ENCODE data around the gene DNAJC24.
A peak's percentile ranks its signal among the peaks of the same experiment; 100 is the strongest.

DNAJC24 gene

GRCh38 chr11:31337806-31338205, 31.9 kb upstream of the DNAJC24 start:
- Histone ChIP-seq H3K9me3 (ENCODE audit: insufficient read depth, low read length) (peaks cover 12% of the 10 kb centered on the region; the same call in 1 of the 2 replicates), H3K4me1 (ENCODE audit: insufficient read depth, insufficient read length) (no peaks in the 10 kb centered on the region), H3K36me3 (ENCODE audit: insufficient read depth, insufficient read length, low read length) (no peaks in the 10 kb centered on the region), H3K9ac (ENCODE audit: insufficient read length, low read depth) (no peak overlapping the region), H3K27me3 (ENCODE audit: insufficient read depth, insufficient read length) (no peaks in the 10 kb centered on the region), H3K4me3 (ENCODE audit: insufficient read length, low read depth) (no peak overlapping the region)
- no peak for DNase-seq (ENCODE audit: low read depth, low spot score)
- TF ChIP-seq ZNF274 (IDR thresholded peaks at IDR 0.05; ENCODE audit: low read depth, low read length) (no peak), SUZ12 (IDR thresholded peaks at IDR 0.05; ENCODE audit: extremely low read depth, insufficient read depth, insufficient read length) (no peak), YY1 (IDR thresholded peaks at IDR 0.05; ENCODE audit: insufficient read depth, insufficient read length) (no peak)

DNA sequence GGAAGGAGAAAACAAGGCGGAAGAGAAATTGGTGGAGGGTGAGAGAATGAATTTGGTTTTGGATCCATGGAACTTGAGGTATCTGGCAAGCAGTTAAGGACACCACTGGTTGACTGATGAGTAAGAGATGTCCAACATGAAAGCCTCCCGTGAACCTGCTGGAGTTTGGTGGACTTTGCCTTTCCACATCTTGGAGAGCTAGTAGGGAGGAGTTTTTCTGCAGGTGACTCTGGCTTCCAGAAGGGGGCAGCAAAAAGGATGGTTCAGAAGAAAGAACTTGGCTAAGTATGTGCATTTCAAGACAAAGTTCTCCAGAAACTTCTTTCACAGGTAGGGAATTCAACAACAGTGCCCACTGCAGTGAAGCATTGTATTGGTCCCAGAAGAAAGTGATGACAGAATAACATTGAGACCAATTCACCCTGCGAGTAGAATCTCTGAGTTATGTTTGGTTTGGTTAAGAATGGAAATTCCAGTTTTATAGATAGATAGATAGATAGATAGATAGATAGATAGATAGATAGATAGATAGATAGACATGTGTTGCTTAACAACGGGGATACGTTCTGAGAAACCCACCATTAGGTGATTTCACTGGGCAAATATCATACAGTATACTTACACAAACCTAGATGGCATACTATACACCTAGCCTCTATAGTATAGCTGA, 28.6 kb upstream of the DNAJC24 start:
- no peaks in the 10 kb centered on the region for H3K4me1 ChIP-seq (ENCODE audit: insufficient read depth, insufficient read length)
- DNase-seq (ENCODE audit: low read depth, low spot score): peak; percentile 6
- H3K4me3 ChIP-seq (ENCODE audit: insufficient read length, low read depth): no peak overlapping the region
- H3K36me3 ChIP-seq (ENCODE audit: insufficient read depth, insufficient read length, low read length): no peaks in the 10 kb centered on the region
- H3K27me3 ChIP-seq (ENCODE audit: insufficient read depth, insufficient read length): no peaks in the 10 kb centered on the region
- H3K9me3 ChIP-seq (ENCODE audit: insufficient read depth, low read length): no peaks in the 10 kb centered on the region
- TF ChIP-seq SUZ12 (IDR thresholded peaks at IDR 0.05; ENCODE audit: extremely low read depth, insufficient read depth, insufficient read length) (no peak), YY1 (IDR thresholded peaks at IDR 0.05; ENCODE audit: insufficient read depth, insufficient read length) (no peak), ZNF274 (IDR thresholded peaks at IDR 0.05; ENCODE audit: low read depth, low read length) (no peak)
- H3K9ac ChIP-seq (ENCODE audit: insufficient read length, low read depth): no peak overlapping the region

DNA sequence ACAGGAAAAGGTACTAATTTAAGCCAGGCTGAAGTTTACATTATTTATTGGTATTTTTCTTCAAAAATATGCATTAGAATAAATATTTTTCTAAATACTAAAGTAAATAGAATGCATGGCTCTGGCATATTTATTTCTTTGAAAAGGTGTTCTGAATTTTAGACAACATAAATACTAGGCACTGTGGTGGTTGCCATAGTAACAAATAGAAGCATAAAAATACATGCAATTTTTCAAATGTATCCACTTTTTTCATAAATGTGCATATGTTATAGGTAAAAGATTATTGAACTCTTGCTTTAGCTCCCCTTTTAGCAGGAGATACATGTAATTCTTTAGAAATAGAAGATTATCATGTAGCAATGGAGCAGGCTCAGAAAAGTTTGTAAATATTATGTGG, 18.5 kb upstream of the DNAJC24 start:
- no peak for DNase-seq (ENCODE audit: low read depth, low spot score)
- H3K4me3 ChIP-seq (ENCODE audit: insufficient read length, low read depth): no peak overlapping the region
- TF ChIP-seq YY1 (IDR thresholded peaks at IDR 0.05; ENCODE audit: insufficient read depth, insufficient read length): no peak
- TF ChIP-seq ZNF274 (IDR thresholded peaks at IDR 0.05; ENCODE audit: low read depth, low read length): no peak
- TF ChIP-seq SUZ12 (IDR thresholded peaks at IDR 0.05; ENCODE audit: extremely low read depth, insufficient read depth, insufficient read length): no peak
- no peaks in the 10 kb centered on the region for H3K36me3 ChIP-seq (ENCODE audit: insufficient read depth, insufficient read length, low read length)
- no peak overlapping the region for H3K9ac ChIP-seq (ENCODE audit: insufficient read length, low read depth)
- no peaks in the 10 kb centered on the region for H3K9me3 ChIP-seq (ENCODE audit: insufficient read depth, low read length)
- H3K27me3 ChIP-seq (ENCODE audit: insufficient read depth, insufficient read length): no peaks in the 10 kb centered on the region
- no peaks in the 10 kb centered on the region for H3K4me1 ChIP-seq (ENCODE audit: insufficient read depth, insufficient read length)

DNA sequence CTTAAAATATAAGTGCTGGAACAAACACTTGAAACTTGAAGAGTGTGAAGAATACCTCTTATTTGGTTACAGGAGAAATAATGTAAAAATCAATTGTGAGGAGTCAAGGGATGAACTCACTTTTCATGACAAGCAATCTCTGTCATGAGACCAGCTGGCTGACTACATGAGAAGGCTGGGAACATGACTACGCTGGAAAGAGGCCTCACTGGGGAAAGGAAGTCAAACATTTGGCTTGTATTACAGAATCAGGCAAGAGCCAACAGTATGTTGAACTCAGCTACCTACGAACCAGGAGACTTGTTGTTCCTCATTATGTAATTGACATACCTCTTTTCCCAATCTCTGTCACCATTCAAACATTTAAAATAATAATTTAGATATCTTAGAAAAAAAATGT, 14.5 kb upstream of the DNAJC24 start:
- no peak for DNase-seq (ENCODE audit: low read depth, low spot score)
- Histone ChIP-seq H3K36me3 (ENCODE audit: insufficient read depth, insufficient read length, low read length) (no peaks in the 10 kb centered on the region), H3K9me3 (ENCODE audit: insufficient read depth, low read length) (no peaks in the 10 kb centered on the region), H3K4me3 (ENCODE audit: insufficient read length, low read depth) (no peak overlapping the region), H3K27me3 (ENCODE audit: insufficient read depth, insufficient read length) (no peaks in the 10 kb centered on the region), H3K9ac (ENCODE audit: insufficient read length, low read depth) (no peak overlapping the region), H3K4me1 (ENCODE audit: insufficient read depth, insufficient read length) (no peaks in the 10 kb centered on the region)
- no peak for TF ChIP-seq YY1 (IDR thresholded peaks at IDR 0.05; ENCODE audit: insufficient read depth, insufficient read length)
- no peak for TF ChIP-seq SUZ12 (IDR thresholded peaks at IDR 0.05; ENCODE audit: extremely low read depth, insufficient read depth, insufficient read length)
- no peak for TF ChIP-seq ZNF274 (IDR thresholded peaks at IDR 0.05; ENCODE audit: low read depth, low read length)

DNA sequence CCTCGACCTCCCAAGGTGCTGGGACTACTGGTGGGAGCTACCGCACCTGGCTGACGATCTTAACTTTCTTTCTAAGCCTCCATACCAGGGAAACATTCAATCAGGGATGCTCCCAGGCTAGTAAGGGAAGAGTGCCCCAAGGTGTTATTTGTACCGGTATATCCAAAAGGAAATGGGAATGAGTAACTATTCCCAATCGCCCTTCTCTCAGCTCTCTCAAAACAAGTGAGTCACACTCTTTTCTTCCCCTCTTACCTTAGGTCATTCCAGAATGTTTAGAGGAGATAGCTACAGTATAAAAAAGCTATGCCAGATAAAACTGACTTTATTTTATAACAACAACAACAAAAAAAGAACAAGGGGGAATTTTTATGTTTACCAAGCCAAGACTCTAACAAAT, 13.8 kb upstream of the DNAJC24 start:
- Histone ChIP-seq H3K36me3 (ENCODE audit: insufficient read depth, insufficient read length, low read length) (no peaks in the 10 kb centered on the region), H3K27me3 (ENCODE audit: insufficient read depth, insufficient read length) (no peaks in the 10 kb centered on the region), H3K9ac (ENCODE audit: insufficient read length, low read depth) (no peak overlapping the region), H3K4me1 (ENCODE audit: insufficient read depth, insufficient read length) (no peaks in the 10 kb centered on the region), H3K4me3 (ENCODE audit: insufficient read length, low read depth) (no peak overlapping the region), H3K9me3 (ENCODE audit: insufficient read depth, low read length) (no peaks in the 10 kb centered on the region)
- no peak for DNase-seq (ENCODE audit: low read depth, low spot score)
- no peak for TF ChIP-seq SUZ12 (IDR thresholded peaks at IDR 0.05; ENCODE audit: extremely low read depth, insufficient read depth, insufficient read length)
- TF ChIP-seq ZNF274 (IDR thresholded peaks at IDR 0.05; ENCODE audit: low read depth, low read length): no peak
- TF ChIP-seq YY1 (IDR thresholded peaks at IDR 0.05; ENCODE audit: insufficient read depth, insufficient read length): no peak

- Histone ChIP-seq H3K27me3 (ENCODE audit: insufficient read depth, insufficient read length) (no peaks in the 10 kb centered on the region), H3K36me3 (ENCODE audit: insufficient read depth, insufficient read length, low read length) (no peaks in the 10 kb centered on the region), H3K9me3 (ENCODE audit: insufficient read depth, low read length) (no peaks in the 10 kb centered on the region), H3K9ac (ENCODE audit: insufficient read length, low read depth) (no peak overlapping the region), H3K4me1 (ENCODE audit: insufficient read depth, insufficient read length) (no peaks in the 10 kb centered on the region), H3K4me3 (ENCODE audit: insufficient read length, low read depth) (no peak overlapping the region)
- DNase-seq (ENCODE audit: low read depth, low spot score): no peak
- no peak for TF ChIP-seq YY1 (IDR thresholded peaks at IDR 0.05; ENCODE audit: insufficient read depth, insufficient read length)
Observed at GRCh38 chr11:31361743-31362142, 7.9 kb upstream of the DNAJC24 start.

- Histone ChIP-seq H3K4me3 (ENCODE audit: insufficient read length, low read depth) (no peak overlapping the region), H3K36me3 (ENCODE audit: insufficient read depth, insufficient read length, low read length) (no peaks in the 10 kb centered on the region), H3K4me1 (ENCODE audit: insufficient read depth, insufficient read length) (no peaks in the 10 kb centered on the region), H3K9ac (ENCODE audit: insufficient read length, low read depth) (no peak overlapping the region), H3K27me3 (ENCODE audit: insufficient read depth, insufficient read length) (no peaks in the 10 kb centered on the region), H3K9me3 (ENCODE audit: insufficient read depth, low read length) (no peaks in the 10 kb centered on the region)
- DNase-seq (ENCODE audit: low read depth, low spot score): no peak
- no peak for TF ChIP-seq ZNF274 (IDR thresholded peaks at IDR 0.05; ENCODE audit: low read depth, low read length)
- no peak for TF ChIP-seq YY1 (IDR thresholded peaks at IDR 0.05; ENCODE audit: insufficient read depth, insufficient read length)
- TF ChIP-seq SUZ12 (IDR thresholded peaks at IDR 0.05; ENCODE audit: extremely low read depth, insufficient read depth, insufficient read length): no peak
Observed at GRCh38 chr11:31366795-31367194, 2.9 kb upstream of the DNAJC24 start.

All from NT2/D1 (cell line).